T-helper 1 cell treated with Interleukin-12 subunit alpha and Interleukin-12 subunit beta and Interleukin-4 antibody, amounts not matched to agents 30 μg/mL and 1 μg/mL, for 36 hours (primary cell): ENCODE results near the gene RFFL.

Experiments used
- H3K27ac Mint-ChIP-seq: one replicate; pipeline ENCODE4 v1.8.0; 2021; ENCODE audit warnings: mild to moderate bottlenecking, mixed read lengths
- H3K27me3 Mint-ChIP-seq: one replicate; pipeline ENCODE4 v1.8.0; 2021; ENCODE audit warnings: low read depth, mixed read lengths
- H3K36me3 Mint-ChIP-seq: one replicate; pipeline ENCODE4 v1.8.0; 2021; ENCODE audit warnings: low read depth, mixed read lengths
- H3K4me1 Mint-ChIP-seq: one replicate; pipeline ENCODE4 v1.8.0; 2021; ENCODE audit warnings: low read depth, mixed read lengths
- H3K4me3 Mint-ChIP-seq: one replicate; pipeline ENCODE4 v1.8.0; 2021; ENCODE audit warnings: mild to moderate bottlenecking, moderate library complexity, mixed read lengths
- H3K9me3 Mint-ChIP-seq: one replicate; pipeline ENCODE4 v1.8.0; 2021; ENCODE audit warnings: mixed read lengths

RFFL gene

GRCh38 chr17:35069311-35069710, 5.8 kb upstream of the RFFL start:
- Mint-ChIP-seq H3K4me1 (peaks cover 70% of the 10 kb centered on the region), H3K4me3 (peak overlapping the region; percentile 20), H3K9me3 (no peaks in the 10 kb centered on the region), H3K36me3 (peaks cover 34% of the 10 kb centered on the region), H3K27ac (peak overlapping the region; percentile 31), H3K27me3 (no peaks in the 10 kb centered on the region)

DNA sequence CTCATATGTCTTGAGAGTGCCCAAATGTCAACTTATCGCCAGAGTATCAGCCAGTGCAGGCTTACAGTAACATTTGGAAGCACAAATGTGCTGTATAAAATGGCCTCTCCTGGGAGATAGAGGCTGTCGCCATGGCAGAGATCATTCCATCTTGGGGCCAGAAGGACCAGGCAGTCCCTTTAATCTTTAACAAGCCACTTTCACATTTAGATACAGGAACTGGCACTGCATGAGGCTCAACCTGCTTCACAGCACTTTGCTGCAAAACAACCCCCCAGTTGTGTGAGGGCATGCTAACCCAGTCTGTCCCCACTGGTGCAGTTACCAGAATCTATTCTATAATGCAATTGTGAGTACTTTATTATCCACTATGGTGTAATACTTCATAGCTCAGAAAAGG, 4.7 kb upstream of the RFFL start:
- Mint-ChIP-seq H3K27ac (peak overlapping the region; percentile 66), H3K4me1 (peaks cover 70% of the 10 kb centered on the region), H3K9me3 (no peaks in the 10 kb centered on the region), H3K36me3 (peaks cover 34% of the 10 kb centered on the region), H3K27me3 (no peaks in the 10 kb centered on the region), H3K4me3 (peak overlapping the region; percentile 69)

- peaks cover 65% of the 10 kb centered on the region for H3K4me1 Mint-ChIP-seq
- peak overlapping the region; percentile 27 for H3K4me3 Mint-ChIP-seq
- H3K27ac Mint-ChIP-seq: peak overlapping the region; percentile 60
- H3K27me3 Mint-ChIP-seq: no peaks in the 10 kb centered on the region
- H3K9me3 Mint-ChIP-seq: no peaks in the 10 kb centered on the region
- peaks cover 35% of the 10 kb centered on the region for H3K36me3 Mint-ChIP-seq
Observed at GRCh38 chr17:35065880-35066279, 2.4 kb upstream of the RFFL start.

DNA sequence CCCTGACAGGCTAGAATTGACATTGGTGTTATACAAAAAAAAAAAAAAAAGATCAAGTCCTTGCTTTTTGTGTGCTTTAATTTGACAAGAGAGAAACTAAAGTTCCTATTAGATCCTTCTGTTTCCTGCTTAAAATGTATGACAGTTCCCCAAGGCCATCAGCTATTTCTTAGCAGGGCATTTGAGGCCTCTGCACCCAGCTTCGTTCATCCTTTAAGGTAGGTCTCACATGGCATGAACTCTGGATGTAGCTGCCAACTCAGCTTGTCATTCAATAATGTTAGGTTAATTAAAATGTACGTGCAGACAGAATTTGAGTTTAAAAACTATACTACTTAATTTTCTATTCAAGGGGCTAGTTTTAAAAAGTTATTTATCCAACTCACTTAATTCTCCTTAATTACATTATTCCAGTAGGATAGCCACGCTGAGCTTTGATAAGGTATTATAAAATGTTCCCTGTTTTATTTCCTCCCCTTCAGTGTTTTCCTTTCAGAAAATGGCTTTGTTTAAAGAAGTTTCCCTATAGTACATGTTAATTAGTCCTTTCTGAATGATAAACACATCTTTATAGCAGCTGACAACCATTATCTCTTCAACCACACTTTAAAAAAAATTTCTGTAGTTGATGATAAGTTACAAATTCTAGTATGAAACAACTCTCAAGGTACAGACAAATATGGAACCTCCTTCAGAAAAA, 1.2 kb upstream of the RFFL start:
- Mint-ChIP-seq H3K4me1 (peaks cover 62% of the 10 kb centered on the region), H3K4me3 (peak overlapping the region; percentile 71), H3K27me3 (no peaks in the 10 kb centered on the region), H3K9me3 (no peaks in the 10 kb centered on the region), H3K36me3 (peaks cover 41% of the 10 kb centered on the region), H3K27ac (peak overlapping the region; percentile 96)

DNA sequence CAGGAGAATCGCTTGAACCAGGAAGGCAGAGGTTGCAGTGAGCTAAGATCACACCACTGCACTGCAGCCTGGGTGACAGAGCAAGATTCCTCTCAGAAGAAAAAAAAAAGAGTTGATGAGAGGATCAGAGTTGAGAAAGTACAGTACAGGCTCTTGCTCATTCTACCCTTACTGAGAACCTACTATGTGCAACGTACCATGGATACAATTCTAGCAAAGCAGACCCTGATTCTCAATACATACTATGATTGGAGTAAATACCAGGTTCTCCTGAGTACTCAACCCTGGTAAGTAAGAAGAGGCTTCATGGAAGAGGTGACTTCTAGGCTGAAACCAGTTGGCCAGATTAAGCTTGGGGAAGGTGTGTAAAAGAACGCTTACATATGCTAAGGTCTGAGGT, 1.2 kb downstream of the RFFL start:
- Mint-ChIP-seq H3K27me3 (no peaks in the 10 kb centered on the region), H3K9me3 (no peaks in the 10 kb centered on the region), H3K4me1 (peaks cover 53% of the 10 kb centered on the region), H3K4me3 (peak overlapping the region; percentile 78), H3K36me3 (peaks cover 44% of the 10 kb centered on the region), H3K27ac (peak overlapping the region; percentile 96)

- Mint-ChIP-seq H3K27ac (no peak overlapping the region), H3K36me3 (peaks cover 52% of the 10 kb centered on the region), H3K9me3 (no peaks in the 10 kb centered on the region), H3K4me3 (no peak overlapping the region), H3K4me1 (peaks cover 42% of the 10 kb centered on the region), H3K27me3 (no peaks in the 10 kb centered on the region)
Observed at GRCh38 chr17:35057332-35057915, 6.1 kb downstream of the RFFL start.

- no peak overlapping the region for H3K27ac Mint-ChIP-seq
- H3K4me1 Mint-ChIP-seq: peaks cover 53% of the 10 kb centered on the region
- H3K4me3 Mint-ChIP-seq: peak overlapping the region; percentile 16
- H3K9me3 Mint-ChIP-seq: no peaks in the 10 kb centered on the region
- peaks cover 48% of the 10 kb centered on the region for H3K36me3 Mint-ChIP-seq
- no peaks in the 10 kb centered on the region for H3K27me3 Mint-ChIP-seq
Observed at GRCh38 chr17:35056013-35056412, 7.5 kb downstream of the RFFL start.

DNA sequence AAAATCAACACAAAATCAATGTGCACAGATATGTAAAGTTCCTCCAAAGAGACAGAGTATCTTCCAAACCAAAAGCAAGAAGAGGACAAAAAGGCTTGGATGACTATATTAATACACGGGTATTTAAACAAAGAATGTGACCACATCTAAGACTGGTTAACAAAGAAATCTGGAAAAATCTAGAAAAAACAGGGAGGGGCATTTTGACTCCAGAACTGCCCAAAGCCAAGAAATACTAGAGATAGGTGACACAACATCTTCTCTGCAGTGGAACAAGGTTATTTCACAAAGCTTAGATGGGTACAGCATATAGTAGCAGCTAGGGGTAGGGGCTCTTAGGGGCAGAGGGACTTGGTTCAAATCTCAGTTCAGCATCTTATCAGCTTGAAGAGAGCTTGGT, 10.3 kb downstream of the RFFL start:
- no peaks in the 10 kb centered on the region for H3K27me3 Mint-ChIP-seq
- no peak overlapping the region for H3K4me3 Mint-ChIP-seq
- peak overlapping the region; percentile 85 for H3K27ac Mint-ChIP-seq
- no peaks in the 10 kb centered on the region for H3K9me3 Mint-ChIP-seq
- peaks cover 61% of the 10 kb centered on the region for H3K4me1 Mint-ChIP-seq
- peaks cover 38% of the 10 kb centered on the region for H3K36me3 Mint-ChIP-seq

GRCh38 chr17:35052780-35053179, 10.7 kb downstream of the RFFL start:
- peaks cover 34% of the 10 kb centered on the region for H3K36me3 Mint-ChIP-seq
- no peaks in the 10 kb centered on the region for H3K27me3 Mint-ChIP-seq
- no peaks in the 10 kb centered on the region for H3K9me3 Mint-ChIP-seq
- peak overlapping the region; percentile 85 for H3K27ac Mint-ChIP-seq
- H3K4me1 Mint-ChIP-seq: peaks cover 57% of the 10 kb centered on the region
- peak overlapping the region; percentile 69 for H3K4me3 Mint-ChIP-seq

- Mint-ChIP-seq H3K4me3 (peak overlapping the region; percentile 69), H3K27ac (peak overlapping the region; percentile 85), H3K27me3 (no peaks in the 10 kb centered on the region), H3K4me1 (peaks cover 53% of the 10 kb centered on the region), H3K36me3 (peaks cover 29% of the 10 kb centered on the region), H3K9me3 (no peaks in the 10 kb centered on the region)
Observed at GRCh38 chr17:35052241-35052610, 11.3 kb downstream of the RFFL start.

GRCh38 chr17:35051579-35052240, 11.8 kb downstream of the RFFL start:
- no peaks in the 10 kb centered on the region for H3K9me3 Mint-ChIP-seq
- H3K4me1 Mint-ChIP-seq: peaks cover 57% of the 10 kb centered on the region
- peak overlapping the region; percentile 69 for H3K4me3 Mint-ChIP-seq
- peaks cover 31% of the 10 kb centered on the region for H3K36me3 Mint-ChIP-seq
- peak overlapping the region; percentile 85 for H3K27ac Mint-ChIP-seq
- H3K27me3 Mint-ChIP-seq: no peaks in the 10 kb centered on the region

- peaks cover 60% of the 10 kb centered on the region for H3K4me1 Mint-ChIP-seq
- H3K27me3 Mint-ChIP-seq: no peaks in the 10 kb centered on the region
- H3K36me3 Mint-ChIP-seq: peaks cover 29% of the 10 kb centered on the region
- no peaks in the 10 kb centered on the region for H3K9me3 Mint-ChIP-seq
- H3K4me3 Mint-ChIP-seq: peak overlapping the region; percentile 69
- peak overlapping the region; percentile 85 for H3K27ac Mint-ChIP-seq
Observed at GRCh38 chr17:35051183-35051578, 12.3 kb downstream of the RFFL start.

GRCh38 chr17:35050170-35050569, 13.3 kb downstream of the RFFL start:
- Mint-ChIP-seq H3K27ac (peak overlapping the region; percentile 62), H3K27me3 (no peaks in the 10 kb centered on the region), H3K4me3 (no peak overlapping the region), H3K9me3 (no peaks in the 10 kb centered on the region), H3K36me3 (peaks cover 25% of the 10 kb centered on the region), H3K4me1 (peaks cover 64% of the 10 kb centered on the region)

- Mint-ChIP-seq H3K27ac (peak overlapping the region; percentile 84), H3K27me3 (no peaks in the 10 kb centered on the region), H3K9me3 (no peaks in the 10 kb centered on the region), H3K4me3 (peak overlapping the region; percentile 73), H3K36me3 (peaks cover 25% of the 10 kb centered on the region), H3K4me1 (peaks cover 64% of the 10 kb centered on the region)
Observed at GRCh38 chr17:35048685-35049379, 14.7 kb downstream of the RFFL start.
